Heart right ventricle (tissue), 16 donors: Measurements from ENCODE around the gene SMIM1. TPM values are rescaled to one million over a fixed set of nuclear protein-coding genes. Genes with fewer than 3 reads are reported as not detected.

Source experiments
- ATAC-seq, 8 donors: fragments of 200-7000 bp; cut with Tn5 transposase; one replicate each; pipeline ENCODE4 v1.9.1; 2020; ENCODE audit warnings: mild to moderate bottlenecking in 8 of 8, moderate library complexity in 8 of 8, moderate number of reproducible peaks in 1 of 8
- DNase-seq, 2 donors: peaks; one replicate each; pipeline ENCODE4 v3.0.0-alpha.2; 2020
- H3K27ac ChIP-seq, 10 donors: fragments of 200-600 bp; sonication (generic) in 2 of 10; one replicate each; pipeline versions ENCODE4 v1.5.0 to v1.8.0; 2020 to 2022; ENCODE audit warnings: mild to moderate bottlenecking in 3 of 10
- H3K27me3 ChIP-seq, 7 donors: fragments of 200-600 bp; one replicate each; pipeline ENCODE4 v1.8.0; 2021 to 2022; ENCODE audit warnings: mild to moderate bottlenecking in 2 of 7
- H3K36me3 ChIP-seq, 9 donors: fragments of 200-600 bp; sonication (generic) in 1 of 9; one replicate each; pipeline versions ENCODE4 v1.5.0 to v1.8.0; 2020 to 2022; ENCODE audit warnings: mild to moderate bottlenecking in 2 of 9
- H3K4me1 ChIP-seq, 9 donors: fragments of 200-600 bp; sonication (generic) in 1 of 9; one replicate each; pipeline versions ENCODE4 v1.5.0 to v1.8.0; 2020 to 2022; ENCODE audit warnings: mild to moderate bottlenecking in 4 of 9
- H3K4me3 ChIP-seq, 10 donors: fragments of 200-600 bp; sonication (generic) in 2 of 10; one replicate each; pipeline versions ENCODE4 v1.5.0 to v1.8.0; 2020 to 2022; ENCODE audit warnings: mild to moderate bottlenecking in 7 of 10, moderate library complexity in 2 of 10
- H3K9me3 ChIP-seq, 11 donors: fragments of 200-600 bp in 10 of 11; sonication (generic) in 2 of 11; one replicate each; pipeline versions ENCODE4 v1.5.0 to v1.8.0; 2013 to 2022; ENCODE audit warnings: mild to moderate bottlenecking in 2 of 11, control low read depth in 1 of 11, moderate library complexity in 1 of 11
- CTCF ChIP-seq, 9 donors: fragments of 200-600 bp; sonication (generic) in 2 of 9; IDR thresholded peaks; one replicate each; pipeline versions ENCODE4 v1.5.0 to v1.8.0; 2021 to 2022; ENCODE audit warnings: antibody characterized with exemption in 9 of 9, mild to moderate bottlenecking in 5 of 9, moderate library complexity in 1 of 9
- WGBS, 2 donors: extraction: QIAGEN DNeasy Blood & Tissue Kit; methylation state at CpG; one replicate each; pipeline ENCODE4 v1.1.7; 2013; ENCODE audit warnings: inconsistent platforms in 1 of 2; 5-methylcytosine and 5-hydroxymethylcytosine counted together
- intact Hi-C, 10 donors: fragments of 100-400 bp; cut with DNase I; formaldehyde crosslinking; loops; one replicate each; pipeline versions ENCODE4 v1.11.1 to v1.14.2; 2022
- polyA plus RNA-seq, 2 donors: library from polyadenylated mRNA; stranded (reverse); fragments of 200-250 nt; gene quantifications; one replicate each; pipeline ENCODE4 v1.2.3, GENCODE V29; 2013
- total RNA-seq, 10 donors: library from RNA; stranded (reverse); fragmentation: NEBNext Ultra II Directional in 3 of 10; extraction: Animal tissue kit (Norgen Biotek cat#: 25700) in 3 of 10; gene quantifications; one replicate each; pipeline versions ENCODE4 v1.2.1 to v1.2.4, GENCODE V29; 2021 to 2023
- donor health status: Arrhythmogenic right ventricular cardiomyopathy.
- donor health status: ischemic (EF 13 %, LVEDD 7.1; RV severe dilation, severe dysfunction).
- donor health status: healthy with polysubstance abuse.
- donor health status: DM: no; HTN: yes; CAD: no.
- donor health status: DM: no; HTN: no; CAD: no.
- donor health status: ischemic (EF 25% LVEDD 6.9; RV normal size, moderate dysfunction).
- donor health status: ischemic (EF 25% LVEDD 5.7; RV mildly dilated, moderate dysfunction).
- donor health status: healthy.
- donor health status: DM: yes; HTN: yes; CAD: no.
- donor health status: Ischemic cardiomyopathy.
- donor health status: ischemic (EF 35%, LVEDD 5.7; RV mildly dilated, moderate dysfunction).
- donor health status: nonischemic (EF 11% LVEDD 7.7; RV severe dilation, severe dysfunction).
- donor health status: DM: yes; HTN: yes; CAD: no.
- donor health status: PGD.
- donor health status: ischemic (EF 29% LVEDD 5.4; RV normal size, mild dysfunction).
- donor health status: nonischemic (EF 23%, LVEDD 6.1; RV moderate dilation, normal function).

Gene SMIM1
- total and polyA plus RNA-seq, 12 donors: 4.0 to 33.9 (median 9.7) TPM

- Histone ChIP-seq H3K27ac (no peak overlapping the region), H3K9me3 (no peaks in the 10 kb centered on the region), H3K4me3 (no peak overlapping the region), H3K27me3 (peaks cover 0 to 38% (median 15%) of the 10 kb centered on the region in 7 donors), H3K4me1 (peaks cover 0 to 30% (median 11%) of the 10 kb centered on the region in 9 donors), H3K36me3 (peaks cover 0 to 6% (median 0%) of the 10 kb centered on the region in 9 donors)
- intact Hi-C loops: loop anchor here in 4 of 10 donors (5.0 to 10.0 kb wide), 4 partner anchors 165 to 275 kb away; partner anchors contain the start of gene ARHGEF16 (in 1 of the 4)
- peak in 1 of 2 donors; percentile 6 for DNase-seq
- no peak for ATAC-seq
- 83 to 84% methylated on average over 32 of the region's 32 CpGs for WGBS, 2 donors
- TF ChIP-seq CTCF (IDR thresholded peaks at IDR 0.05): no peak
Observed at GRCh38 chr1:3729594-3730542, 42.7 kb upstream of the SMIM1 start.

GRCh38 chr1:3730543-3731247 is 41.9 kb upstream of the SMIM1 start:
- Histone ChIP-seq H3K27ac (no peak overlapping the region), H3K36me3 (peaks cover 0 to 12% (median 0%) of the 10 kb centered on the region in 9 donors), H3K27me3 (peaks cover 0 to 38% (median 15%) of the 10 kb centered on the region in 7 donors), H3K4me1 (peaks cover 0 to 34% (median 11%) of the 10 kb centered on the region in 9 donors), H3K4me3 (no peak overlapping the region), H3K9me3 (no peaks in the 10 kb centered on the region)
- DNase-seq (peak in 1 of 2 donors; percentile 8), ATAC-seq (no peak)
- no peak for TF ChIP-seq CTCF (IDR thresholded peaks at IDR 0.05)
- WGBS, 2 donors: 86 to 87% methylated on average over 25 of the region's 25 CpGs
- intact Hi-C loops: no loop called here

- Histone ChIP-seq H3K27me3 (peaks cover 0 to 38% (median 15%) of the 10 kb centered on the region in 7 donors), H3K4me3 (no peak overlapping the region), H3K9me3 (no peaks in the 10 kb centered on the region), H3K4me1 (peaks cover 0 to 34% (median 11%) of the 10 kb centered on the region in 9 donors), H3K27ac (no peak overlapping the region), H3K36me3 (peaks cover 0 to 23% (median 0%) of the 10 kb centered on the region in 9 donors)
- TF ChIP-seq CTCF (IDR thresholded peaks at IDR 0.05): no peak
- ATAC-seq (peak in 1 of 8 donors; percentile 8), DNase-seq (peak in 1 of 2 donors; percentile 18)
- WGBS, 2 donors: 48 to 52% methylated on average over 25 of the region's 25 CpGs
- intact Hi-C loops: no loop called here
Observed at GRCh38 chr1:3731583-3732433, 40.7 kb upstream of the SMIM1 start.
